TTC549 (cell line): ENCODE measurements around the gene FARSA.
"Not testable (repeated sequence)": the region's sequence is repeated elsewhere in the genome, so short reads cannot be mapped to it uniquely, and the experiment has no call there.

Source experiments
- FAIRE-seq: peaks from 2 replicates; lab custom pipeline; 2012; peaks lifted over from hg19 to GRCh38; lab: Jason Lieb, UNC

Gene FARSA

DNA sequence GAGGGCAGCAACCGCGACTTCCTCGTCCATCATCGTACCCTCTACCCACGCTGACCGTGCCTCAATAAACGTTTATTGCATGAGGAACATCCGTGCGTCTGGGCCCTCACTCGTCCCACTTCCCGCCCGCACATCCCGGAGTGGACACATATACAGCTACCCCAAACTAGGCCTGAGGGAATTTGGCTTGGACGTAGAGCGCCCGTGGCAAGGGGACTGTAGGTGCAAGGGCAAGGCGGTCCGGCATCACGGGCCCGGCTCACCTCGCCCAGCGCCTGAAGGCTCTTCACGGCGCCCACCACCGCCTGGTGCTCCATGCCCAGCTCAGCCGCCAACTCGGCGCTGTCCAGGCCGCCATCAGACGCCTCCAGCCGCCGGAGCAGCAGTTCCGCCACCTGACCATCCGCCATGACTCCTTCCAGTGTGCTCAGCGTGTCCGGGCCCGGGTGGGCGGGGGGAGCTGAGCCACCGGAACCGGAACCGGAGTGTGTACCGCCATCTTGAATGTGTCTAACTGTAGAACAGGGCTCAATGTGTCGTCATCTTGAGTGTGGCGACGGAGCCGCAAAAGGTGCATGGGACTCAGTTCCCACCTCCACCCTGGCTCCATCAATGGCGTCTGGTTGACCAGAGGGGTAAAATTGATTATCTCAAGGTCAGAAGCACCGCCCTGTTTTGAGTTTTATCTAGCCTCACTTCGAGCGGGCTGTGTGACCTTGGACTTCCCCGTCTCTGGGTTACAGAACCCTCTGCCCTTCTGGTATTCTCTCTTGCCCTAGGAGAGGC lies at the start of gene FARSA:
Gene FARSA (minus strand): TSS at position 425 of the 786 bp plus-strand sequence. CDS start 15 bp downstream, at position 410.
- no peak for FAIRE-seq

DNA sequence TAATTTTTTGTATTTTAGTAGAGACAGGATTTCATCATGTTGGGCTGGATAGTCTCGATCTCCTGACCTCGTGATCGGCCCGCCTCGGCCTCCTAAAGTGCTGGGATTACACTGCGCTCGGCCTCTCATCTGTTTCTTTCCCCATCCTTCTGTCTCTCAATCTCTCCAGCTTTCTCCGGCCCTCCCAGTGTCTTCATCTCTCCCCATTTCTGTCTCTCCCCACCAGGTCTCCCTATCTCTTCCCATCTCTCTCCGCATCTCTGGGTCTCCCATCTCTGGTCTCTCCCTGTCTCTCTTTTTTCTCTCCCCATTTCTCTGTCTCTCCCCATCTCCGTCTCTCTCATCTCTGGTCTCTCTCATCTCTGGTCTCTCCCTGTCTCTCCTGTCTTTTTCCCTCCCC lies 49.6 kb upstream of the FARSA start:
- FAIRE-seq = no peak

DNA sequence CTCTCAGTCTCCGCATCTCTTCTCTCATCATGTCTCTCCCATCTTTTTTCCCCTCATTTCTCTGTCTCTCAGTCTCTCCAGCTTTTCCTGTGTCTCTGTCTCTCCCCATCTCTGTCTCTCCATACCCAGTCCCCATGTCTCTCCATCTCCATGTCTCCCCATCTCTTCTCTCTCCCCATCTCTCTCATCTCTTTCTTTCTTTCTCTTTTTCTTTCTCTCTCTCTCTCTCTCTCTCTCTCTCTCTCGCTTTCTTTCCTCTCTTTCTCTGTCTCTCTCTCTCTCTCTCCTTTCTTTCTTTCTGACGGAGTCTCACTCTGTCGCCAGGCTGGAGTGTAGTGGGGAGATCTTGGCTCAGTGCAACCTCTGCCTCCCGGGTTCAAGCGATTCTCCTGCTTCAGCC lies 49.1 kb upstream of the FARSA start:
- no peak for FAIRE-seq

DNA sequence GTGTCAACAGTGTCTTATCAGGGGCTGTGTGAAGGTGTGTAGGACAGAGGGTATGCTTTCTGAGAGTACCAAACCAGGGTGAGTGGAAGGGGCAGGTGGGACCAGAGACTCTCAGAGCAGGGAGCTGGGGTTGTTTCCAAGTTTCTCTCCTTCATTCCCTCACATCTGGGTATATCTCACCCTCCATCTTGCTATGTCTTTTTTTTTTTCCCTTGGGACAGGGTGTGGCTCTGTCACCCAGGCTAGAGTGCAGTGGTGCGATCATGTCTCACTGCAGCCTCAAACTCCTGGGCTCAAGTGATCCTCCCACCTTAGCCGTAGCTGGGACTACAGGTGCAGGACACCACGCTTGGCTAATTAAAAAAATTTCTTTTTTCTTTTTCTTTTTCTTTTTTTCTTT lies 46.5 kb upstream of the FARSA start:
- FAIRE-seq = no peak

DNA sequence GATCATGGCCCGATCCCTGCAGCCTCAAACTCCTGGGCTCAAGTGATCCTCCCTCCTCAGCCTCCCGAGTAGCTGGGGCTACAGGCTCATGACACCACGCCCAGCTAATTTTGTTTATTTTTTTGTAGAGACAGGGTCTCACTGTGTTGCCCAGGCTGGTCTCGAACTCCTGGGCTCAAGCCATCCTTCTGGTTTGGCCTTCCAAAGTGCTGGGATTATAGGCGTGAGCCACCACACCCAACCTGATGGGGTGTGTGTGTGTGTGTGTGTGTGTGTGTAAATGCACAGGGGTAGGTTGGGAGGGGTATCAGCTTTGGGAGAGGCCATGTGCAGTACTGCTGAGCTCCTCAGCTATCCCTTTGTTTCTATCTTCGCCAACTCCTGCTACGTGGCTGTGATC lies 42.6 kb upstream of the FARSA start:
- not testable (repeated sequence) for FAIRE-seq

DNA sequence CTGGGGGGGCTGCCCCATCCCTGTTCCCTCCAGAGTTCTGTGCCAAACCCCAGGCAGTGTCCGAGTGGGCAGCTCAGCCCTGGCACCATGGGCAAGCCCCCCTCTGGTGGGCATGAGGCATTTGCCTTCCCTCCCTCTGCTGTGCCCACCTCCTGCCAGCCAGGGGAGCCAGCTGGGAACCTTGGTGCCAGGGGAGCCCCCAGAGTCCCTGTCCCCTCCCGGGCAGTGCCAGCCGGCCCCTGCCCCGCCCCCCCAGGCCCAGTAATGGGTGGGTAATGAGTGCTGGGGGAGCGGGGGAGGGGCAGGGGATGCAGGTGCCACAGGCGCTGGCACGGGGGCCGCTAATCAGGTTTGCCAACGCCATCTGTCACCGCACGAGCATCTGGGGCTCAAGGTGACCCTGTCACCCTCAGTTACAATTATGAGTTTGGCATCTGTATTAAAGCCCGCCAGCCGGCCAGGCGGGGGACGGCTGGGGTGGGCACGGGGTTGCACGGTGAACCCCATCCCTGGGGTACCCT lies 41.8 kb upstream of the FARSA start:
- no peak for FAIRE-seq

DNA sequence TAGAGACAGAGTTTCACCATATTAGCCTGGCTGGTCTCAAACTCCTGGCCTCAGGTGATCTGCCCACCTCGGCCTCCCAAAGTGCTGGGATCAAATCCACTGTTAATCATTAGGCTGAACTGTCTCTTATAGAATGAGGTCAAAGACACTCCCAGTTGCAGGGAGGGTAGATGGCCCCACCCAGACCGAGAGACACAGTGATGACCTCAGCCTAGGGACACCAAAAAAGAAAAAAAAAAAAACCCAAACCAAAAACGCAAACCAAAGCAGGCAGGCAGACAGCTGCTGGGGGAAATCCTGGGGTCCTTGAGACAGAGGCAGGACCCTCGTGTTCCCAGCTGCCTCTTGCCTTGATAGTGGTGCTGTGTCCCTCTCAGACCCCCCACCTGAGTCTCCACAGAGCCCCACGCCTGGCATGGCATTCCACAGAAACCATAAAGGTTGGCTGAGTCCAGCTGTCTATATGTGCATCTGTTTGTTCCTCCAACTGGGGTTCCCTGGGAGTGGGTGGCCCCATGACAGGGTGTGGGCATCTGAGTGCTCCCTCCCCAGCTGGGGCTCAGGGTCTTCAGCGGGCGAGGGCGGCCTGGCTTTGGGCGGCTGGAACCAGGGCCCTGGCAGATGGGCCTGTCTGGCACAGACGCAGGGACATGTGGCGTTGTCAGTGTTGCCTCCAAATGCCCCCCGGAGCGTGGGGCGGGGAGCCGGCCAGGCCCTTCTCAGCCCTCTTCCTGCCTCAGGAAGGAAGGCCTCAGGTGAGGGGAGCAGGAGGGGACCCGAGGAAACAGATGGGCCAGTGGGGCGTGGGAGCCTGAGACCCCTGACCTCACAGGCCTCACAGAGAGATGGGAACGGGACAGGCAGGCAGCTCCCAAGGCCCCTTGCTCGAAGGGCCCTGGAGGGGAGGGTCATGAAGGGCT lies 41.0 kb upstream of the FARSA start:
- no peak for FAIRE-seq

DNA sequence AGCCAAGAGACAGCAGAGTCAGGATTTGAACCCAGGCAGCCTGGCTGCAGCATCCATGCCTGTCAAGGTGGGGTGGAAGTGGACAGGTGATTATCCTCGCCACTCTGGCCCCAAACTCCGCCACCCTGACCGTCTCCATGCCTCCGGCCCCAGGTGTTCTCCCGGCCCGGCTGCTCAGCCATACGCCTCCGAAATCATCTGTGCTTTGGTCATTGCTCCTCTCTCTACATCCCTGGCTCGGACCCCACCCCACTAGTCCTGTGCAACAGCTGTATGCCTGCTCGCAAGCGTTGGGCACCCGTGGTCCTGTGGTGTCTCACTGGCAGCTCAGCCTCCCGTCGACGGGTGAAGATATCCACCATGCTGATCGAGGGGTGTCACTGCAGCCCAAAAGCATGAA lies 39.7 kb upstream of the FARSA start:
- no peak for FAIRE-seq

DNA sequence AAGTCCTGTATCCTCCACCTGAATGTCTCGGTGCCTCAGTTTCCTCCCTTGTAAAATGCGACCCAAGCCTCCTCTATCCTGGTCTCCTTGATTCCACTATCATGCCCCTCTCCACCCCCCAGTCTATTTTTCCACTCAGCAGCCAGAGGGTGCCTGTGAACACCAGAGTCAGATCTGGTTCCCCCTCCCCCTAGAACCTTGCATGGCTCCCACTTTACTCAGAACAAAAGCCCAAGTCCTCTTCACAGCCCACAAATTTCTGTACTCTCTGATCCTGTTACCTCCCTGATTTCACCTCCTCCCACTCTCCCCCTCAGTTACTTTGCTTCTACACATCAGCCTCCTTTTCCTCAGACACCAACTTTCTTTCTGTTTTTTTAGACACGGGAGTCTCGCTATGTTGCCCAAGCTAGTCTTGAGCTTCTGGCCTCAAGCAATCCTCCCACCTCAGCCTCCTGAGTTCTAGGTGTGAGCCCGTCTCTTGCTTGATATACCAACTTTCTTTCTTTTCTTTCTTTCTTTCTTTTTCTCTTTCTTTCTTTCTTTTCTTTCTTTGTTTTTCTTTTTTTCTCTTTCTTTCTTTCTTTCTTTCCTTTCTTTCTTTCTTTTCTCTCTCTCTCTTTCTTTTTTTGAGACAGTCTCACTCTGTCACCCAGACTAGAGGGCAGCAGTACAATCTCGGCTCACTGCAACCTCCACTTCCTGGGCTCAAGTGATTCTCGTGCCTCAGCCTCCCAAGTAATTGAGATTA lies 36.7 kb upstream of the FARSA start:
- no peak for FAIRE-seq

DNA sequence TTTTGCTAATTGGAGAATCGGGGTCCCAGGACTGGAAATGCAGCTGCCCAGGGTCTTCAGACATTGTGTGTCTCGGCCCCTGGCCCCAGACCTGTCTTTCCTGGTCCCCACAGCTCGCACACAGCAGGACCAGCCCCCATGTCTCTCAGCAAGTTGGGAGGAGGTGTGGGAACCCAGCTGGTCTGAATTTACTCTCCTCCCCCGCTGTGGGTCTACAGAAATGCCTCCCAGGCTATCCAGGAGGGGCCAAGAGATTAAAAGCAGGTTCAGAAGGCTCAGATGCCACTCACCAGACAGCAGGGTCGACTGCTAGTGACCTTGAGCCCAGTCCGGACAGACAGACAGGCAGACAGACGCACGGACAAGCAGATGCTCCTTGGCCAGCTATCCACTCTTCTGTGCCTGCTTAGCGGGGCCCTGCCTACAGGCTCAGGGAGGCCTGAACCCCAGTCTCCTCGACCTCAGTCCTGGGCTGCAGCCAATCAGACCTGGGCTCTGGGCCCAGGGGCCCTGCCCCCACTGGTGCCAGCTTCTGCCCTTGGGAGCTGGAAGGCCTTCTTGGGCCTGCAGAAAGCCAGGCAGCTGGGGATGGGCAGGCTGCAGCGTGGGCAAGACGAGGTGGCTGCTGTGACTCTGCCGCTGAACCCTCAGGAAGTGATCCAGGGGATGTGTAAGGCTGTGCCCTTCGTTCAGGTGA lies 35.9 kb upstream of the FARSA start, which contains the start of gene DAND5:
Gene DAND5 (plus strand): TSS at position 285 of the 697 bp plus-strand sequence. CDS start 85 bp downstream, at position 370.
- FAIRE-seq = no peak

DNA sequence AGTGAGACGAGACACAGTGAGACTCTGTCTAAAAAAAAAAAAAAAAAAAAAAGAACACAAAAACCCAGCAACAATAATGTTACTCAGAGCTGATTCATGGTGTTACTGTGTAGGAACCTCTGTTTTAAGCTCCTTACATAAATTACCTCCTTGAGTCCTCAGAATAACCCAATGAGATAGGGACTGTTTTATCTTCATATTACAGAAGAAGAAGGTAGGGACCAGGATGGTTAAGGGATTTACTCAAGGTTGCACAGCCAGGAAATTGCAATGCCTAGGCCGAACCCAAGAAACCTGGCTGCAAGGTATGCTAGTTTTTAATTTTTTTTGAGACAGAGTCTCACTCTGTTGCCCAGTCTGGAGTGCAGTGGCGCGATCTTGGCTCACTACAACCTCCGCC lies 34.4 kb upstream of the FARSA start:
- FAIRE-seq = no peak

DNA sequence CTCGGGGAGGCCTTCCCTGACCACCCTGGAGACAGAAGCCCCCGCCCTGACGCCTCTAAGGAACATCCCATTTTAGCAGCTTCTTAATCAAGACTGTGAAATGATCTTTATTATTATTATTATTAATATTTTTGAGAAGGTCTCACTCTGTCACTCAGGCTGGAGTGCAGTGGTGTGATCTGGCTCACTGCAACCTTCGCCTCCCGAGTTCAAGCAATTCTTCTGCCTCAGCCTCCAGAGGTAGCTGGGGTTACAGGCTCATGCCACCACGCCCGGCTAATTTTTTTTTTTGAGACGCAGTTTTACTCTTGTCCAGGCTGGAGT lies 32.3 kb upstream of the FARSA start:
- no peak for FAIRE-seq

DNA sequence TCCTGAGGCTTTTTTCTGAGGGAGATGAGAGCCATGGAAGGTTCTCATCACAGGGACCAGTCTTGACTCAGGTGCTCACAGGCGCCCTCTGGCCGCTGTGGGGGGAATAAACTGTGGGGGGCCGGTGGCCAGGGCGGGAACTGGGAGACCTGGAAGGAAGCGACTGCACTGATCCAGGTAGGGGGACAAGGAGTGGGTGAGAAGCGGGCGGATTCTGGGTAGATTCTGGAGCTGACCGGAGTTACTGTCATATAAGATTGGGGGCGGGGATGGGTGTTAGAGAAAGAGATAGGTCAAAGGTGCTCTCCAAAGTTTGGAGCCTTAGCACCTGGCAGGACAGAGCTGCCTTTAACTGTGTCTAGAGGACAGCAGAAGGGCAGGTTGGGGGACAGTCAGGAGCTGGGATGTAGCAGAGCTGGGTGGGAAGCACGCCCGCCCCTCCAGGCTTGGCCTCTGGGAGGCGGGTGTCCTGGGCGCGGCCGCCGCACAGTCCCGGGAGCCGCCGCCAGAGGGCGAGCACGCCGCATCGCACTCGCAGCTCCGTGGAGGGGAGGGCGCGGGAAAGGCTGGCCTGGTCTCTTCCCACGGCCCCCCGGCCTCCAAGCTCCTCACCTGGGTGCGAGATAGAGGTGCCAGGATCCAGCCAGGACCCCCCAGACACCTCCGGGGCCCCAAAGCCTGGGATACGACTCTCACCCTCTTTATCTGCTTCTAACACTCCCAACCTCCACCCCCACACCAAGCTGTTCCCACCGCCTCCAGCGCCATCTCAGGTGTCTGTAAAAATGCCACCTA lies 31.7 kb upstream of the FARSA start:
- FAIRE-seq = no peak

DNA sequence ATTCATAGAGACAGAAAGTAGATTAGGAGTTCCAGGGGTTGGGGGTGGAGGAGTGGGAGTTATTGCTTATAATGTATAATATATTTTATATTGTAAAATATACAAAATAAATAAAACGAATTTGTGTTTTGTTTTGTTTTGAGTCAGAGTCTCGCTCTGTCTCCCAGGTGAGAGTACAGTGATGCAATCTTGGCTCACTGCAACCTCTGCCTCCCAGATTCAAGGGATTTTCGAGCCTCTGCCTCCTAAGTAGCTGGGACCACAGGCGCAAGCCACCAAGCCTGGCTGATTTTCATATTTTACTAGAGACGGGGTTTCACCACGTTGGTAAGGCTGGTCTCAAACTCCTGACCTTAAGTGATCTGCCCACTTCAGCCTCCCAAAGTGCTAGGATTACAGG lies 26.0 kb upstream of the FARSA start:
- FAIRE-seq = no peak

DNA sequence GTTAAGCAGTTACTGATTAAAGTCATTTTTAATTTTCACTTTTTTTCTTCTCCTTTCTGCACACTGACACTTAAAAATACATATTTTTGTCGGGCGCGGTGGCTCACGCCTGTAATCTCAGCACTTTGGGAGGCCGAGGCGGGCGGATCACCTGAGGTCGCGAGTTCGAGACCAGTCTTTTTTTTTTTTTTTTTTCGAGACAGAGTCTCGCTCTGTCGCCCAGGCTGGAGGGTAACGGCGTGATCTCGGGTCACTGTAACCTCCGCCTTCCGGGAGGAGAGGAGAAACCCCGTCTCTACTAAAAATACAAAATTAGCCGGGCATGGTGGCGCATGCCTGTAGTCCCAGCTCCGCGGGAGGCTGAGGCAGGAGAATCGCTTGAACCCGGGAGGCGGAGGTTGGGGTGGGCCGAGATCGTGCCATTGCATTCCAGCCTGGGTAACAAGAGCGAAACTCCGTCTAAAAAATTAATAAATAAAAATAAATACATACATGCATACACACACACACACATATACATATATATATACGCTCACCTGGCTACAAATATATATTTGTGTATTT lies 24.0 kb upstream of the FARSA start:
- not testable (repeated sequence) for FAIRE-seq

DNA sequence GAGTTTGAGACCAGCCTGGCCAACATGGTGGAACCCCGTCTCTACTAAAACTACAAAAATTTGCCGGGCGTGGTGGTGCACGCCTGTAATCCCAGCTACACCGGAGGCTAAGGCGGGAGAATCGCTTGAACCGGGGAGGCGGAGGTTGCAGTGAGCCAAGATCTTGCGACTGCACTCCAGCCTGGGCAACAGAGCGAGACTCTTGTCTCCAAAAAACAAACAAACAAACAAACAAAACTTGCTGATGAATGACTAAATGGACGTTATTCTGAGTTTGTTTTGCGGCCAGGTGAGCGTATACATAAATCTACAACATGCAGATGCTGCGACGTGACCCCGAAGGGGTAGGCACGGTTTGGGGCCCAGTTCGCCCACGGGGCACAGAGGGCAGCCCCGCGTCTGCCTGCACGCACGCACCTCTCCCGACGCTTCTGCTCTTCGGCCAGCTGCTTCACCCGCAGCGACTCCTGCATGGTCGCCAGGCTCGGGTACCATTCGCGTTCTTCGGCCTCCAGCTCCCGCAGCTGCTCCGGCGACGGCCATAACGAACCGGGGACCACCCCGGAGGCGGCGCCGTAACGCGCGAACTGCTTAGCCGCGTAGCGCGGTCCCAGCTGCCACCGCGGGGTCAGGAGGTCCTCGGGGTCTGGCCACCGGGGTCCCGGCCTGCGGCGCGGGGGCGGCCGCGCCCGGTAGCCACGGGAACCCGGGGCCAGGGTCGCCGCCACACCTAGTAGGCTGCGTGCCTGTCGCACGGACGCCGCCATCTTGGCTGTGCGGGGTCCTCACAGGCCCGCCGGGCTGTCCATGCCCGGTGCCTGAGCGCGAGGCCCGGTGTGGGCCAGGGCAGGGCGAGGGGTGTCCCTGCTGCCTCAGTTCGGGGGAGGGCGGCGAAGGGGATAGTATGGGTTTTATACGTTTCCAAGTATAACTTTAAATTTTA lies 23.2 kb upstream of the FARSA start, which contains the start of gene GADD45GIP1:
Gene GADD45GIP1 (minus strand): TSS at position 778 of the 943 bp plus-strand sequence. CDS start 11 bp downstream, at position 767.
- FAIRE-seq = no peak

DNA sequence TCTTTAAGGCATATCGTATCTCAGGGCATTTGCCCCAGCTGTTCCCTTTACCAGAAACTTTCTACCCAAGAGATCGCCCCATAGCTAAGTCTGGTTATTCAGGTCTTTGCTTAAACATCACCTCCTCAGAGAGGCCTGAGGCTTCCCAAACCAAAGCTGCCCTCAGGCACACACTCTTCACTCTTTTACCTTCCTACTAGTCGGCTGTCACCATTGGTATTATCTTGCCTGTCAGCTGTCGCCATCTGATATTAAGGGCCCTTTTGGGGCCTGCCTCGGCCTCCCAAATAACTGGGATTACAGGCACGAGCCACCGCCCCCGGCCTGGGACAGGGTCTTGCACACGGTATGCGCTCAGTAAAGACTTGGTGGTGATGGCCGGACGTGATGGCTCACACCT lies 22.5 kb upstream of the FARSA start:
- no peak for FAIRE-seq

DNA sequence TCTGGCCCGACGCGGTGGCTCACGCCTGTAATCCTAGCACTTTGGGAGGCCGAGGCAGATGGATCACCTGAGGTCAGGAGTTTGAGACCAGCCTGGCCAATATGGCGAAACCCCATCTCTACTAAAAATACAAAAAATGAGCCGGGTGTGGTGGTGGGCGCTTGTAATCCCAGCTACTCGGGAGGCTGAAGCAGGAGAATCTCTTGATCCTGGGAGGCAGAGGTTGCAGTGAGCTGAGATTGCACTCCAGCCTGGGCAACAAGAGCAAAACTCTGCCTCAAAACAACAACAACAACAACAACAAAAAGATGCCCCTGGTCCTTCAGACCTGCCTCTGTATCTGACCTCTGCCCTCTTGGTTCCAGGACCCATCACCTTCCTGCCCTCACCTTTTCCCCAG lies 22.1 kb upstream of the FARSA start:
- not testable (repeated sequence) for FAIRE-seq

DNA sequence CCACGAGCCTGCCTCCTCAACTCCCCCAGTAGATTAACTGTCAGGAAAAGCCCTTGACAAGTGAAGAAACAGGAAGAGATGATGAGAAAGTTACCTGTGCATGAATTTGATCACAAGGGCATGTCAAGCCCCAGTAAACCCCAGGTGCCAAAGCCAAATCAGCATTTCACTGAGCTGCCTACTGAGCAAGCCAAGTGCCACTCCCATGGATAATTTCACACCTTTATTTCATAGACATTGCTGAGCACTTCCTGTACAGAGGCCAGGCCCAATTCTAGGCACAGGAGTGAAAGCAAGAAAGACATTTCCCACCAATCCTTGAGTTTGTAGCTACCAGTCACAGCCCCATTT lies 21.1 kb upstream of the FARSA start:
- no peak for FAIRE-seq
